NCI-H460 (cell line): ENCODE results near the gene DLGAP4. TPM values are rescaled to one million over a fixed set of nuclear protein-coding genes. Genes with fewer than 3 reads are reported as not detected.

ENCODE experiments used
- DNase-seq: peaks from one replicate; pipeline ENCODE4 v3.0.0-alpha.2; 2016; ENCODE audit warnings: low read depth; ENCODE audit errors: extremely low read depth
- total RNA-seq: library from RNA; depleted of rRNA; stranded (reverse); fragments of >200 nt; shearing (Covaris generic); gene quantifications from 2 replicates; pipeline ENCODE4 v1.2.3, GENCODE V29; 2014

Gene DLGAP4
- total RNA-seq, 1 experiment from 2014 or later: 10.4 TPM

- peak; percentile 52 for DNase-seq
Measured at GRCh38 chr20:36439040-36439730, 133.0 kb downstream of the DLGAP4 start.

GRCh38 chr20:36439731-36440072 lies 133.6 kb downstream of the DLGAP4 start:
- no peak for DNase-seq

GRCh38 chr20:36440370-36441026 lies 134.4 kb downstream of the DLGAP4 start:
- DNase-seq: no peak

- no peak for DNase-seq
Measured at GRCh38 chr20:36441027-36441414, 134.9 kb downstream of the DLGAP4 start.

- DNase-seq: no peak
Measured at GRCh38 chr20:36441416-36441815, 135.3 kb downstream of the DLGAP4 start.

- DNase-seq: no peak
Measured at GRCh38 chr20:36445847-36446246, 139.7 kb downstream of the DLGAP4 start.

- no peak for DNase-seq
Measured at GRCh38 chr20:36446557-36446956, 140.4 kb downstream of the DLGAP4 start.

- no peak for DNase-seq
Measured at GRCh38 chr20:36447101-36447500, 141.0 kb downstream of the DLGAP4 start.

GRCh38 chr20:36449663-36450062 lies 143.5 kb downstream of the DLGAP4 start:
- DNase-seq: no peak

GRCh38 chr20:36454332-36454697 lies 148.2 kb downstream of the DLGAP4 start:
- DNase-seq: no peak

GRCh38 chr20:36454698-36455427 lies 148.7 kb downstream of the DLGAP4 start:
- no peak for DNase-seq

GRCh38 chr20:36455972-36456625 lies 150.0 kb downstream of the DLGAP4 start:
- no peak for DNase-seq

GRCh38 chr20:36460648-36461599 lies 154.8 kb downstream of the DLGAP4 start:
- DNase-seq: peak; percentile 89

- no peak for DNase-seq
Measured at GRCh38 chr20:36461600-36462439, 155.7 kb downstream of the DLGAP4 start.

- DNase-seq: no peak
Measured at GRCh38 chr20:36462440-36463211, 156.5 kb downstream of the DLGAP4 start.

- no peak for DNase-seq
Measured at GRCh38 chr20:36463212-36464061, 157.3 kb downstream of the DLGAP4 start.
